ENCODE data around the gene DPP7. TPM values are rescaled to one million over a fixed set of nuclear protein-coding genes. Genes with fewer than 3 reads are reported as not detected.
A peak's percentile ranks its signal among the peaks of the same experiment; 100 is the strongest.

The DPP7 gene
- total and polyA plus RNA-seq, 10 of the 15 experiments (the other 5 are each of a cell fraction or from before 2014, with no cell fraction given), result 0.68 to 245 (median 106) TPM

- TF ChIP-seq, protein P1, sequence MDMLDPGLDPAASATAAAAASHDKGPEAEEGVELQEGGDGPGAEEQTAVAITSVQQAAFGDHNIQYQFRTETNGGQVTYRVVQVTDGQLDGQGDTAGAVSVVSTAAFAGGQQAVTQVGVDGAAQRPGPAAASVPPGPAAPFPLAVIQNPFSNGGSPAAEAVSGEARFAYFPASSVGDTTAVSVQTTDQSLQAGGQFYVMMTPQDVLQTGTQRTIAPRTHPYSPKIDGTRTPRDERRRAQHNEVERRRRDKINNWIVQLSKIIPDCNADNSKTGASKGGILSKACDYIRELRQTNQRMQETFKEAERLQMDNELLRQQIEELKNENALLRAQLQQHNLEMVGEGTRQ (IDR thresholded peaks at IDR 0.05; ENCODE audit: borderline replicate concordance, low read depth, low read length), result peak; percentile 97
- TF ChIP-seq BACH1 (IDR thresholded peaks at IDR 0.05; ENCODE audit: borderline replicate concordance), result peak; percentile 84
- TF ChIP-seq CUX1 (IDR thresholded peaks at IDR 0.05; ENCODE audit: insufficient replicate concordance, low read depth, low read length), result no peak
- TF ChIP-seq ESRRA (IDR thresholded peaks at IDR 0.05; ENCODE audit: low read length), result no peak
- TF ChIP-seq TBL1XR1 (IDR thresholded peaks at IDR 0.05; ENCODE audit: low read depth, low read length), result no peak
- TF ChIP-seq LARP7 (IDR thresholded peaks at IDR 0.05), result peak; percentile 84
- no peak for TF ChIP-seq NR2C2 (IDR thresholded peaks at IDR 0.05; ENCODE audit: borderline replicate concordance, control insufficient read depth, insufficient read length, low read depth)
- peak; percentile 82 for TF ChIP-seq NR2C1 (IDR thresholded peaks at IDR 0.05)
- peak; percentile 36 for TF ChIP-seq KLF5 (IDR thresholded peaks at IDR 0.05; ENCODE audit: partially characterized antibody)
- no peak for TF ChIP-seq HCFC1 (IDR thresholded peaks at IDR 0.05; ENCODE audit: low read length)
- TF ChIP-seq ZNF207 (IDR thresholded peaks at IDR 0.05; ENCODE audit: borderline replicate concordance), result peak; percentile 51; the same call in 1 of the 2 replicates
- TF ChIP-seq, protein P2, sequence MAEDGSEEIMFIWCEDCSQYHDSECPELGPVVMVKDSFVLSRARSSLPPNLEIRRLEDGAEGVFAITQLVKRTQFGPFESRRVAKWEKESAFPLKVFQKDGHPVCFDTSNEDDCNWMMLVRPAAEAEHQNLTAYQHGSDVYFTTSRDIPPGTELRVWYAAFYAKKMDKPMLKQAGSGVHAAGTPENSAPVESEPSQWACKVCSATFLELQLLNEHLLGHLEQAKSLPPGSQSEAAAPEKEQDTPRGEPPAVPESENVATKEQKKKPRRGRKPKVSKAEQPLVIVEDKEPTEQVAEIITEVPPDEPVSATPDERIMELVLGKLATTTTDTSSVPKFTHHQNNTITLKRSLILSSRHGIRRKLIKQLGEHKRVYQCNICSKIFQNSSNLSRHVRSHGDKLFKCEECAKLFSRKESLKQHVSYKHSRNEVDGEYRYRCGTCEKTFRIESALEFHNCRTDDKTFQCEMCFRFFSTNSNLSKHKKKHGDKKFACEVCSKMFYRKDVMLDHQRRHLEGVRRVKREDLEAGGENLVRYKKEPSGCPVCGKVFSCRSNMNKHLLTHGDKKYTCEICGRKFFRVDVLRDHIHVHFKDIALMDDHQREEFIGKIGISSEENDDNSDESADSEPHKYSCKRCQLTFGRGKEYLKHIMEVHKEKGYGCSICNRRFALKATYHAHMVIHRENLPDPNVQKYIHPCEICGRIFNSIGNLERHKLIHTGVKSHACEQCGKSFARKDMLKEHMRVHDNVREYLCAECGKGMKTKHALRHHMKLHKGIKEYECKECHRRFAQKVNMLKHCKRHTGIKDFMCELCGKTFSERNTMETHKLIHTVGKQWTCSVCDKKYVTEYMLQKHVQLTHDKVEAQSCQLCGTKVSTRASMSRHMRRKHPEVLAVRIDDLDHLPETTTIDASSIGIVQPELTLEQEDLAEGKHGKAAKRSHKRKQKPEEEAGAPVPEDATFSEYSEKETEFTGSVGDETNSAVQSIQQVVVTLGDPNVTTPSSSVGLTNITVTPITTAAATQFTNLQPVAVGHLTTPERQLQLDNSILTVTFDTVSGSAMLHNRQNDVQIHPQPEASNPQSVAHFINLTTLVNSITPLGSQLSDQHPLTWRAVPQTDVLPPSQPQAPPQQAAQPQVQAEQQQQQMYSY (CRISPR knock-in tag; IDR thresholded peaks at IDR 0.05), result no peak
- no peak for TF ChIP-seq HDAC2 (IDR thresholded peaks at IDR 0.05)
- no peak for TF ChIP-seq FOXK2 (IDR thresholded peaks at IDR 0.05)
- no peak for TF ChIP-seq WRNIP1 (IDR thresholded peaks at IDR 0.05; ENCODE audit: borderline replicate concordance, low read depth, low read length)
- no peak for TF ChIP-seq BMI1 (IDR thresholded peaks at IDR 0.05; ENCODE audit: borderline replicate concordance)
- no peak for TF ChIP-seq ZNF274 (IDR thresholded peaks at IDR 0.05; ENCODE audit: insufficient read depth, insufficient read length)
- no peak for TF ChIP-seq TCF12 (IDR thresholded peaks at IDR 0.05; ENCODE audit: low read depth, low read length)
- peak; percentile 30 for TF ChIP-seq FOS (IDR thresholded peaks at IDR 0.05; ENCODE audit: borderline replicate concordance, extremely low read depth, insufficient read length)
- TF ChIP-seq JUNB (IDR thresholded peaks at IDR 0.05), result no peak
- TF ChIP-seq FOXM1 (IDR thresholded peaks at IDR 0.05; ENCODE audit: low read depth, low read length), result no peak
Measured at GRCh38 chr9:137114613-137115393, at the start of gene DPP7 (continued).
